ENCODE measurements around the gene ST6GAL2. TPM values are rescaled to one million over a fixed set of nuclear protein-coding genes. Genes with fewer than 3 reads are reported as not detected.

The ST6GAL2 gene
- total RNA-seq, result 1 to 10 TPM in 2 of 3 donors, not detected in 1; 2.3 to 2.8 TPM

- DNase-seq (ENCODE audit: low spot score in 2 of 2), result no peak
- H3K4me1 ChIP-seq, result no peaks in the 10 kb centered on the region
- peak within 1 kb of the TSS; percentile 44 to 69 (median 62) for H3K4me3 ChIP-seq
- no peaks in the 10 kb centered on the region for H3K36me3 ChIP-seq
- no peaks in the 10 kb centered on the region for H3K9me3 ChIP-seq
- TF ChIP-seq POLR2AphosphoS5 (IDR thresholded peaks at IDR 0.05) (no peak), CTCF (IDR thresholded peaks at IDR 0.05) (no peak), POLR2A (IDR thresholded peaks at IDR 0.05) (no peak)
- peak within 1 kb of the TSS in 1 of 2 donors; percentile 32 for H3K27ac ChIP-seq
- intact Hi-C loops (cut with DNase I; ENCODE audit: low total_unique reads), result no loop called here
- H3K27me3 ChIP-seq, result peaks cover 4 to 19% of the 10 kb centered on the region in 2 donors
These were observed at the start of gene ST6GAL2 for GRCh38 chr2:106885971-106886915. Gene ST6GAL2 (minus strand): TSS chr2:106886167. CDS start chr2:106843977, 42,190 bp downstream.

- no peak for TF ChIP-seq CTCF (IDR thresholded peaks at IDR 0.05)
- no peak for TF ChIP-seq POLR2A (IDR thresholded peaks at IDR 0.05)
- TF ChIP-seq POLR2AphosphoS5 (IDR thresholded peaks at IDR 0.05), result no peak
- intact Hi-C loops (cut with DNase I; ENCODE audit: low total_unique reads), result no loop called here
- Histone ChIP-seq H3K36me3 (no peaks in the 10 kb centered on the region), H3K27me3 (no peaks in the 10 kb centered on the region), H3K4me1 (no peaks in the 10 kb centered on the region), H3K4me3 (no peak overlapping the region), H3K9me3 (peaks cover 0 to 1% of the 10 kb centered on the region in 2 donors), H3K27ac (no peak overlapping the region)
- DNase-seq (ENCODE audit: low spot score in 2 of 2), result no peak
These were observed 46.7 kb upstream of the ST6GAL2 start for GRCh38 chr2:106932644-106933043.

GRCh38 chr2:106931717-106932335 is 45.9 kb upstream of the ST6GAL2 start:
- H3K4me3 ChIP-seq, result no peak overlapping the region
- peaks cover 3 to 10% of the 10 kb centered on the region in 2 donors for H3K9me3 ChIP-seq
- H3K4me1 ChIP-seq, result no peaks in the 10 kb centered on the region
- DNase-seq (ENCODE audit: low spot score in 2 of 2), result no peak
- TF ChIP-seq CTCF (IDR thresholded peaks at IDR 0.05) (no peak), POLR2AphosphoS5 (IDR thresholded peaks at IDR 0.05) (no peak), POLR2A (IDR thresholded peaks at IDR 0.05) (no peak)
- no peak overlapping the region for H3K27ac ChIP-seq
- no peaks in the 10 kb centered on the region for H3K27me3 ChIP-seq
- H3K36me3 ChIP-seq, result no peaks in the 10 kb centered on the region
- intact Hi-C loops (cut with DNase I; ENCODE audit: low total_unique reads), result no loop called here

GRCh38 chr2:106921451-106921850 is 35.5 kb upstream of the ST6GAL2 start:
- Histone ChIP-seq H3K4me1 (no peaks in the 10 kb centered on the region), H3K27ac (no peak overlapping the region), H3K36me3 (no peaks in the 10 kb centered on the region), H3K9me3 (peaks cover 0 to 3% of the 10 kb centered on the region in 2 donors), H3K27me3 (no peaks in the 10 kb centered on the region), H3K4me3 (no peak overlapping the region)
- TF ChIP-seq POLR2A (IDR thresholded peaks at IDR 0.05) (no peak), CTCF (IDR thresholded peaks at IDR 0.05) (no peak), POLR2AphosphoS5 (IDR thresholded peaks at IDR 0.05) (no peak)
- no peak for DNase-seq (ENCODE audit: low spot score in 2 of 2)
- intact Hi-C loops (cut with DNase I; ENCODE audit: low total_unique reads), result no loop called here

- H3K9me3 ChIP-seq, result no peaks in the 10 kb centered on the region
- H3K4me1 ChIP-seq, result no peaks in the 10 kb centered on the region
- no peaks in the 10 kb centered on the region for H3K27me3 ChIP-seq
- DNase-seq (ENCODE audit: low spot score in 2 of 2), result no peak
- TF ChIP-seq CTCF (IDR thresholded peaks at IDR 0.05) (no peak), POLR2A (IDR thresholded peaks at IDR 0.05) (no peak), POLR2AphosphoS5 (IDR thresholded peaks at IDR 0.05) (no peak)
- intact Hi-C loops (cut with DNase I; ENCODE audit: low total_unique reads), result loop anchor here (2.0 kb wide), 1 partner anchor 20 kb away; no protein-coding TSS in a partner anchor
- no peak overlapping the region for H3K4me3 ChIP-seq
- no peaks in the 10 kb centered on the region for H3K36me3 ChIP-seq
- H3K27ac ChIP-seq, result no peak overlapping the region
These were observed 33.0 kb upstream of the ST6GAL2 start for GRCh38 chr2:106919012-106919411.

Data from breast epithelium (tissue), 4 donors.